ENCODE measurements around the gene APBB2. TPM values are rescaled to one million over a fixed set of nuclear protein-coding genes. Genes with fewer than 3 reads are reported as not detected.

APBB2 gene
- total and polyA plus RNA-seq, 2 of the 8 experiments (the other 6 are each of a cell fraction or from before 2014, with no cell fraction given), result 58.7 to 59.4 TPM

GRCh38 chr4:41219421-41219950 lies 5.1 kb upstream of the APBB2 start:
- Histone ChIP-seq H4K8ac (ENCODE audit: extremely low read depth, insufficient read depth, low read length) (no peak overlapping the region), H2BK120ac (replicated peaks; ENCODE audit: low read depth, low read length) (no peak overlapping the region), H3K56ac (replicated peaks; ENCODE audit: insufficient read length, low read depth, low read length) (no peak overlapping the region), H3K36me3 (ENCODE audit: control insufficient read depth in 2 of 4, insufficient read depth in 4 of 4, low read length in 3 of 4) (no peaks in the 10 kb centered on the region), H3K4me1 (replicated peaks in 1 of 4; ENCODE audit: control insufficient read depth in 3 of 4, insufficient read depth in 4 of 4, low read length in 3 of 4) (peaks cover 3 to 7% (median 5%) of the 10 kb centered on the region in 4 experiments; a peak in 5 of 7 replicates), H3K79me1 (ENCODE audit: low read depth, low read length) (no peaks in the 10 kb centered on the region), H3K27me3 (replicated peaks in 1 of 4; ENCODE audit: control insufficient read depth in 3 of 4, extremely low read depth in 1 of 4, insufficient read depth in 3 of 4, low read length in 3 of 4) (no peaks in the 10 kb centered on the region), H2BK5ac (ENCODE audit: low read depth, low read length) (no peak overlapping the region), H3K18ac (ENCODE audit: extremely low read depth, low read length) (no peak overlapping the region), H3K79me2 (ENCODE audit: control insufficient read depth in 1 of 2, insufficient read depth in 2 of 2, low read length in 2 of 2) (no peaks in the 10 kb centered on the region), H3K9ac (replicated peaks in 1 of 4; ENCODE audit: extremely low read depth in 1 of 4, low read depth in 3 of 4, low read length in 3 of 4) (0 out of 7 replicates have a peak overlapping the region, but pooled peaks of 1 of the 4 experiments have one; percentile 12), H4K20me1 (replicated peaks in 1 of 2; ENCODE audit: control insufficient read depth in 1 of 2, insufficient read depth in 2 of 2, low read length in 2 of 2) (no peaks in the 10 kb centered on the region), H3K23me2 (ENCODE audit: low read depth, low read length) (peaks cover 3% of the 10 kb centered on the region; the same call in 1 of the 2 replicates), H3K4me3 (ENCODE audit: extremely low read depth in 1 of 4, insufficient read depth in 2 of 4, low read depth in 3 of 4, low read length in 4 of 4) (no peak overlapping the region), H4K91ac (replicated peaks; ENCODE audit: insufficient read length, low read length) (no peak overlapping the region), H3K4me2 (ENCODE audit: insufficient read depth in 1 of 2, low read depth in 2 of 2, low read length in 2 of 2) (no peak overlapping the region), H3K9me3 (ENCODE audit: insufficient read depth in 2 of 2, low read depth in 1 of 2, low read length in 1 of 2) (no peaks in the 10 kb centered on the region), H2BK12ac (ENCODE audit: low read depth, low read length) (no peak overlapping the region), H4K5ac (ENCODE audit: insufficient read length, low read depth, low read length) (no peak overlapping the region), H3K27ac (ENCODE audit: low read depth, low read length) (no peak overlapping the region), H2AFZ (ENCODE audit: low read length) (no peak overlapping the region), H2AK5ac (ENCODE audit: low read depth, low read length) (no peak overlapping the region; the same call in 1 of the 2 replicates), H3K14ac (ENCODE audit: insufficient read length) (no peak overlapping the region), H3K4ac (replicated peaks; ENCODE audit: insufficient read length, low read depth, low read length) (no peak overlapping the region), H2BK15ac (ENCODE audit: low read length) (no peak overlapping the region), H3K23ac (ENCODE audit: insufficient read length) (no peak overlapping the region), H2BK20ac (ENCODE audit: low read length) (no peak overlapping the region)
- 90 to 100% methylated on average over 1 to 3 of the region's 3 CpGs for WGBS, 2 experiments (ENCODE audit: extremely low coverage in 1 of 2, insufficient coverage in 1 of 2, insufficient read length in 1 of 2, insufficient replicate concordance in 2 of 2, low coverage in 1 of 2, low lambda C conversion rate in 2 of 2, missing lambda C conversion rate in 1 of 2)
- no peak for FAIRE-seq
- ChIA-PET CTCF (ENCODE audit: partially characterized antibody) (interaction anchor here (0.6 to 1.4 kb wide), 5 partner anchors 14 to 298 kb away, joined by 3 to 4 read pairs (median 4); no protein-coding TSS in a partner anchor), POLR2A (ENCODE audit: partially characterized antibody) (interaction anchor here (0.8 to 6.2 kb wide), 3 partner anchors 9 to 47 kb away, joined by 3 to 54 read pairs (median 3); partner anchors contain the start of gene UCHL1)
- DNase-seq (ENCODE audit: low read depth in 1 of 2, low spot score in 2 of 2), result no peak
- TF ChIP-seq ATF3 (IDR thresholded peaks at IDR 0.05; ENCODE audit: insufficient read depth, low read depth, low read length), result no peak
- TF ChIP-seq TAF7 (optimal IDR thresholded peaks at IDR 0.05; ENCODE audit: borderline replicate concordance, low read depth, low read length), result no peak
- no peak for TF ChIP-seq SUZ12 (IDR thresholded peaks at IDR 0.05; ENCODE audit: low read length)
- no peak for TF ChIP-seq KDM5A (IDR thresholded peaks at IDR 0.05; ENCODE audit: low read length)
- no peak for TF ChIP-seq PHF8 (conservative IDR thresholded peaks at IDR 0.05; ENCODE audit: low read depth, low read length)
- no peak for TF ChIP-seq EGR1 (IDR thresholded peaks at IDR 0.05; ENCODE audit: borderline replicate concordance, low read depth, low read length)
- no peak for TF ChIP-seq TEAD4 (IDR thresholded peaks at IDR 0.05; ENCODE audit: low read depth, low read length)
- TF ChIP-seq HDAC2 (IDR thresholded peaks at IDR 0.05; ENCODE audit: borderline replicate concordance in 1 of 2, low read depth in 2 of 2, low read length in 2 of 2), result no peak
- no peak for TF ChIP-seq NRF1 (IDR thresholded peaks at IDR 0.05; ENCODE audit: low read depth, low read length)
- no peak for TF ChIP-seq RFX5 (IDR thresholded peaks at IDR 0.05; ENCODE audit: borderline replicate concordance, low read depth, low read length)
- no peak for TF ChIP-seq GTF2F1 (IDR thresholded peaks at IDR 0.05; ENCODE audit: borderline replicate concordance, low read depth, low read length)
- TF ChIP-seq POLR2AphosphoS5 (IDR thresholded peaks at IDR 0.05; ENCODE audit: low read depth, low read length), result no peak

Data from H1 (cell line).